ENCODE results near the gene STK40. TPM values are rescaled to one million over a fixed set of nuclear protein-coding genes. Genes with fewer than 3 reads are reported as not detected.
A peak's percentile ranks its signal among the peaks of the same experiment; 100 is the strongest.

STK40 gene
- total and polyA plus RNA-seq, 8 donors = 21.2 to 68.1 (median 37.6) TPM

GRCh38 chr1:36303650-36304360 is 81.9 kb downstream of the STK40 start:
- Histone ChIP-seq H3K36me3 (peaks cover 0 to 31% (median 20%) of the 10 kb centered on the region in 3 donors), H3K27ac (no peak overlapping the region), H3K9me3 (no peaks in the 10 kb centered on the region), H3K27me3 (no peaks in the 10 kb centered on the region), H3K4me3 (no peak overlapping the region), H3K4me1 (peaks cover 0 to 7% (median 0%) of the 10 kb centered on the region in 3 donors)
- ATAC-seq (no peak), DNase-seq (no peak), FAIRE-seq (no peak)
- 92 to 93% methylated on average over 23 of the region's 23 CpGs for WGBS, 2 donors
- intact Hi-C loops (cut with DNase I) = no loop called here
- TF ChIP-seq CTCF (IDR thresholded peaks at IDR 0.05) = no peak

GRCh38 chr1:36303244-36303643 is 82.5 kb downstream of the STK40 start:
- H3K4me1 ChIP-seq = peaks cover 0 to 7% (median 0%) of the 10 kb centered on the region in 3 donors
- 68 to 73% methylated on average over 5 of the region's 5 CpGs for WGBS, 2 donors
- H3K27me3 ChIP-seq = no peaks in the 10 kb centered on the region
- intact Hi-C loops (cut with DNase I) = no loop called here
- no peak overlapping the region for H3K4me3 ChIP-seq
- no peak for FAIRE-seq
- H3K27ac ChIP-seq = no peak overlapping the region
- ATAC-seq = no peak
- peaks cover 0 to 31% (median 20%) of the 10 kb centered on the region in 3 donors for H3K36me3 ChIP-seq
- TF ChIP-seq CTCF (IDR thresholded peaks at IDR 0.05) = no peak
- no peak for DNase-seq
- no peaks in the 10 kb centered on the region for H3K9me3 ChIP-seq

- intact Hi-C loops (cut with DNase I) = no loop called here
- Histone ChIP-seq H3K36me3 (peaks cover 0 to 49% (median 20%) of the 10 kb centered on the region in 3 donors), H3K27ac (peak overlapping the region in 3 of 4 donors; percentile 5 to 80 (median 67)), H3K4me1 (peaks cover 0 to 7% (median 0%) of the 10 kb centered on the region in 3 donors), H3K27me3 (no peaks in the 10 kb centered on the region), H3K9me3 (no peaks in the 10 kb centered on the region), H3K4me3 (no peak overlapping the region)
- ATAC-seq = no peak
- no peak for TF ChIP-seq CTCF (IDR thresholded peaks at IDR 0.05)
- WGBS, 2 donors = 72 to 83% methylated on average over 1 of the region's 1 CpG
- no peak for DNase-seq
- FAIRE-seq = no peak
These were observed 84.5 kb downstream of the STK40 start for GRCh38 chr1:36301220-36301619.

- DNase-seq = no peak
- Histone ChIP-seq H3K4me1 (peaks cover 0 to 4% (median 0%) of the 10 kb centered on the region in 3 donors), H3K36me3 (peaks cover 0 to 49% (median 20%) of the 10 kb centered on the region in 3 donors), H3K9me3 (no peaks in the 10 kb centered on the region), H3K4me3 (no peak overlapping the region), H3K27ac (peak overlapping the region; percentile 39 to 80 (median 58)), H3K27me3 (no peaks in the 10 kb centered on the region)
- FAIRE-seq = no peak
- 90% methylated on average over 1 of the region's 1 CpG for WGBS, 2 donors
- intact Hi-C loops (cut with DNase I) = no loop called here
- ATAC-seq = peak in 1 of 4 donors; percentile 11
- no peak for TF ChIP-seq CTCF (IDR thresholded peaks at IDR 0.05)
These were observed 85.2 kb downstream of the STK40 start for GRCh38 chr1:36300526-36300925.

- FAIRE-seq (no peak), ATAC-seq (no peak), DNase-seq (no peak)
- H3K4me3 ChIP-seq = no peak overlapping the region
- no peaks in the 10 kb centered on the region for H3K9me3 ChIP-seq
- H3K27me3 ChIP-seq = no peaks in the 10 kb centered on the region
- peak overlapping the region in 2 of 4 donors; percentile 8 to 67 for H3K27ac ChIP-seq
- TF ChIP-seq CTCF (IDR thresholded peaks at IDR 0.05) = no peak
- peaks cover 0 to 4% (median 0%) of the 10 kb centered on the region in 3 donors for H3K4me1 ChIP-seq
- intact Hi-C loops (cut with DNase I) = no loop called here
- H3K36me3 ChIP-seq = peaks cover 0 to 54% (median 17%) of the 10 kb centered on the region in 3 donors
- WGBS, 2 donors = 89 to 90% methylated on average over 5 of the region's 5 CpGs
These were observed 87.1 kb downstream of the STK40 start for GRCh38 chr1:36298640-36299039.

All from pancreas (tissue), 10 donors.